Sigmoid colon (tissue), 7 donors: Measurements from ENCODE around the gene LYPD3. TPM values are rescaled to one million over a fixed set of nuclear protein-coding genes. Genes with fewer than 3 reads are reported as not detected.
"Not testable (repeated sequence)": the region's sequence is repeated elsewhere in the genome, so short reads cannot be mapped to it uniquely, and the experiment has no call there.

Experiments used
- DNase-seq: peaks from one replicate; pipeline ENCODE4 v3.0.0-alpha.2; 2019
- H3K27ac ChIP-seq, 4 donors: fragments of 200-600 bp; sonication (generic); one replicate each; pipeline ENCODE4 v1.5.1; 2016 to 2019; ENCODE audit warnings: mild to moderate bottlenecking in 1 of 4
- H3K27me3 ChIP-seq, 3 donors: fragments of 200-600 bp; sonication (generic); one replicate each; pipeline ENCODE4 v1.5.1; 2019; ENCODE audit warnings: mild to moderate bottlenecking in 1 of 3
- H3K36me3 ChIP-seq, 4 donors: fragments of 200-600 bp; sonication (generic); one replicate each; pipeline ENCODE4 v1.5.1; 2016 to 2019
- H3K4me1 ChIP-seq, 4 donors: fragments of 200-600 bp; sonication (generic); one replicate each; pipeline ENCODE4 v1.5.1; 2017 to 2019
- H3K4me3 ChIP-seq, 4 donors: fragments of 200-600 bp; sonication (generic); one replicate each; pipeline ENCODE4 v1.5.1; 2017 to 2019; ENCODE audit warnings: mild to moderate bottlenecking in 2 of 4, moderate library complexity in 1 of 4
- H3K9me3 ChIP-seq, 4 donors: fragments of 200-600 bp in 3 of 4; sonication (generic) in 3 of 4; one replicate each; pipeline versions ENCODE4 v1.5.1 to v1.6.1; 2013 to 2019
- EP300 ChIP-seq, 4 donors: sonication (generic); formaldehyde crosslinking; IDR thresholded peaks; one replicate each; pipeline ENCODE4 v1.6.1; 2017; ENCODE audit warnings: antibody characterized with exemption in 4 of 4
- POLR2A ChIP-seq, 2 donors: fragments of 450-650 bp; IDR thresholded peaks; one replicate each; pipeline ENCODE4 v1.6.1; 2016; ENCODE audit warnings: antibody characterized with exemption in 2 of 2, mild to moderate bottlenecking in 2 of 2, moderate library complexity in 2 of 2
- POLR2AphosphoS5 ChIP-seq, 4 donors: sonication (generic); formaldehyde crosslinking; IDR thresholded peaks; one replicate each; pipeline ENCODE4 v1.6.1; 2017; ENCODE audit warnings: antibody characterized with exemption in 4 of 4
- WGBS, 2 donors: extraction: QIAGEN DNeasy Blood & Tissue Kit; methylation state at CpG; one replicate each; pipeline ENCODE4 v1.1.7; 2013; 5-methylcytosine and 5-hydroxymethylcytosine counted together
- intact Hi-C: fragments of 100-400 bp; cut with DNase I; formaldehyde crosslinking; loops from one replicate; pipeline ENCODE4 v1.15.1; 2023
- polyA plus RNA-seq, 3 donors: library from polyadenylated mRNA; stranded (reverse); fragments of 200-250 nt; gene quantifications; one replicate each; pipeline ENCODE4 v1.2.3, GENCODE V29; 2013
- total RNA-seq, 4 donors: library from RNA; depleted of rRNA; stranded (reverse); fragments of >200 nt; gene quantifications; one replicate each; pipeline ENCODE4 v1.1.0, GENCODE V29; 2016
- TF ChIP-seq, protein P1 (sequence below), 4 experiments: fragments of 450-650 bp in 3 of 4; fragments of 200-600 bp in 1 of 4; IDR thresholded peaks; one replicate each; pipeline ENCODE4 v1.5.1; 2016 to 2019; ENCODE audit warnings: antibody characterized with exemption in 4 of 4, mild to moderate bottlenecking in 3 of 4, moderate library complexity in 2 of 4
- donor health status: healthy with polysubstance abuse.
- donor health status: Bipolar disorder and iron deficiency.
- donor health status: healthy.

LYPD3 gene
- total and polyA plus RNA-seq, 7 donors = 0.46 to 1.8 (median 1.4) TPM; not detected in 1

DNA sequence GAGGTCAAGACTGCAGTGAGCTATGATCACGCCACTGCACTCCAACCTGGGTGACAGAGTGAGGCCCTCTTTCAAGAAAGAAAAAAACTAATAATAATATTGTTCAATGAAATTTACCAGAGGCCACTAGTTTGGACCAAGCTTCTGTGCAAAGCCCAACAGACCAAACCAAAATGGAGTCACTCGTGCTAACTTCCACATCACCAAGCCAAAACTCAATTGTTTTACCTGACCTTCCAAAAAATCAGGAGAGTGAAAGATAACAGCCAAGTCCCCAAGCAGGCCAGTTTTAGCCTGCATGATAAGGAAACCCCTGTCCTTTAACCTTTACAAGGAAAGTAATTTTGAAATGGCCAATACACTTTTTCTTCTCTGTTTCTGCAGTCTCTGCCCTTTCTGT, 20.0 kb downstream of the LYPD3 start:
- H3K27ac ChIP-seq = no peak overlapping the region
- no peak overlapping the region for H3K4me3 ChIP-seq
- H3K36me3 ChIP-seq = no peaks in the 10 kb centered on the region
- no peaks in the 10 kb centered on the region for H3K27me3 ChIP-seq
- no peaks in the 10 kb centered on the region for H3K9me3 ChIP-seq
- no peak for DNase-seq
- H3K4me1 ChIP-seq = peaks cover 0 to 3% (median 0%) of the 10 kb centered on the region in 4 donors
- TF ChIP-seq, protein P1, sequence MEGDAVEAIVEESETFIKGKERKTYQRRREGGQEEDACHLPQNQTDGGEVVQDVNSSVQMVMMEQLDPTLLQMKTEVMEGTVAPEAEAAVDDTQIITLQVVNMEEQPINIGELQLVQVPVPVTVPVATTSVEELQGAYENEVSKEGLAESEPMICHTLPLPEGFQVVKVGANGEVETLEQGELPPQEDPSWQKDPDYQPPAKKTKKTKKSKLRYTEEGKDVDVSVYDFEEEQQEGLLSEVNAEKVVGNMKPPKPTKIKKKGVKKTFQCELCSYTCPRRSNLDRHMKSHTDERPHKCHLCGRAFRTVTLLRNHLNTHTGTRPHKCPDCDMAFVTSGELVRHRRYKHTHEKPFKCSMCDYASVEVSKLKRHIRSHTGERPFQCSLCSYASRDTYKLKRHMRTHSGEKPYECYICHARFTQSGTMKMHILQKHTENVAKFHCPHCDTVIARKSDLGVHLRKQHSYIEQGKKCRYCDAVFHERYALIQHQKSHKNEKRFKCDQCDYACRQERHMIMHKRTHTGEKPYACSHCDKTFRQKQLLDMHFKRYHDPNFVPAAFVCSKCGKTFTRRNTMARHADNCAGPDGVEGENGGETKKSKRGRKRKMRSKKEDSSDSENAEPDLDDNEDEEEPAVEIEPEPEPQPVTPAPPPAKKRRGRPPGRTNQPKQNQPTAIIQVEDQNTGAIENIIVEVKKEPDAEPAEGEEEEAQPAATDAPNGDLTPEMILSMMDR (IDR thresholded peaks at IDR 0.05) = no peak
- TF ChIP-seq POLR2AphosphoS5 (IDR thresholded peaks at IDR 0.05) = no peak
- no peak for TF ChIP-seq EP300 (IDR thresholded peaks at IDR 0.05)
- TF ChIP-seq POLR2A (IDR thresholded peaks at IDR 0.05) = no peak
- 93 to 97% methylated on average over 2 of the region's 2 CpGs for WGBS, 2 donors
- intact Hi-C loops = loop anchor here (5.0 kb wide), 2 partner anchors 57 to 212 kb away; partner anchors contain the start of gene PHLDB3

DNA sequence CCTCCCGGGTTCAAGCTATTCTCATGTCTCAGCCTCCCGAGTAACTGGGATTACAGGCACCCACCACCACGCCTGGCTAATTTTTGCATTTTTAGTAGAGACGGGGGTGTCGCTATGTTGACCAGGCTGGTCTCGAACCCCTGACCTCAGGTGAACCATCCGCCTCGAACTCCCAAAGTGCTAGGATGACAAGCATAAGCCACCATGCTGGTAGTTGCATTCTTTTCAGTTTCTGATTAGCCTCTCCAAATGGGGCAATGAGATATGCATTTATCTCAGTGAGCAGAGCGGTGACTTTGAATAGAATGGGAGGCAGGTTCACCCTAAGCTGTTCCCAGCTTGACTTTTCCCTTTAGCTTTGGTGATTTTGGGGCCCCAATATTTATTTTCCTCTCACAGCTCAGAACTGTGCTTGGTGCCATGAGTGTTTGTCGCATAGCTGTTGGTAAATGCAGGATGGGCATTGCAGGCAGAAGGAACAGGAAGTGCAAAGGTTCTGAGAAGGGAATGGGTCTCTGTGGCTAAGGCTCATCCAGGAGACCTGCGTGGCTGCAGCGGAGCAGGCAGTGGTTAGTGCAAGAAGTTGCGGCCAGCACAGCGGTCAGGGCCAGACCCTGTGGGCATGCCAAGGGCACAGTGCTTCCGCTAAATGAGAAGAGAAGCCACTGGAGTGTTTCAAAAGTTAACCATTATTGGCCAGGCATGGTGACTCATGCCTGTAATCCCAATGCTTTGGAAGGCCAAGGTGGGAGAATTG, 20.7 kb downstream of the LYPD3 start:
- Histone ChIP-seq H3K4me1 (peaks cover 0 to 3% (median 0%) of the 10 kb centered on the region in 4 donors), H3K27ac (no peak overlapping the region), H3K4me3 (no peak overlapping the region), H3K27me3 (no peaks in the 10 kb centered on the region), H3K36me3 (no peaks in the 10 kb centered on the region), H3K9me3 (no peaks in the 10 kb centered on the region)
- 92 to 93% methylated on average over 15 of the region's 15 CpGs for WGBS, 2 donors
- TF ChIP-seq EP300 (IDR thresholded peaks at IDR 0.05) = no peak
- TF ChIP-seq, protein P1 (IDR thresholded peaks at IDR 0.05) = no peak
- no peak for TF ChIP-seq POLR2AphosphoS5 (IDR thresholded peaks at IDR 0.05)
- no peak for TF ChIP-seq POLR2A (IDR thresholded peaks at IDR 0.05)
- intact Hi-C loops = loop anchor here (5.0 kb wide), 2 partner anchors 58 to 213 kb away; partner anchors contain the start of gene PHLDB3
- DNase-seq = no peak

GRCh38 chr19:43444091-43444490, 21.3 kb downstream of the LYPD3 start:
- H3K4me1 ChIP-seq, H3K4me3 ChIP-seq, H3K9me3 ChIP-seq, H3K27me3 ChIP-seq, DNase-seq, H3K27ac ChIP-seq, H3K36me3 ChIP-seq, intact Hi-C loops: not testable (repeated sequence)
- 94% methylated on average over 9 of the region's 9 CpGs for WGBS, 2 donors

GRCh38 chr19:43441716-43442115, 23.7 kb downstream of the LYPD3 start:
- DNase-seq = no peak
- Histone ChIP-seq H3K27me3 (no peaks in the 10 kb centered on the region), H3K4me3 (no peak overlapping the region), H3K36me3 (no peaks in the 10 kb centered on the region), H3K9me3 (no peaks in the 10 kb centered on the region), H3K27ac (no peak overlapping the region), H3K4me1 (no peaks in the 10 kb centered on the region)
- intact Hi-C loops = no loop called here
- WGBS, 2 donors = 79 to 80% methylated on average over 3 of the region's 3 CpGs
- no peak for TF ChIP-seq POLR2A (IDR thresholded peaks at IDR 0.05)
- no peak for TF ChIP-seq POLR2AphosphoS5 (IDR thresholded peaks at IDR 0.05)
- TF ChIP-seq EP300 (IDR thresholded peaks at IDR 0.05) = no peak
- TF ChIP-seq, protein P1 (IDR thresholded peaks at IDR 0.05) = no peak

DNA sequence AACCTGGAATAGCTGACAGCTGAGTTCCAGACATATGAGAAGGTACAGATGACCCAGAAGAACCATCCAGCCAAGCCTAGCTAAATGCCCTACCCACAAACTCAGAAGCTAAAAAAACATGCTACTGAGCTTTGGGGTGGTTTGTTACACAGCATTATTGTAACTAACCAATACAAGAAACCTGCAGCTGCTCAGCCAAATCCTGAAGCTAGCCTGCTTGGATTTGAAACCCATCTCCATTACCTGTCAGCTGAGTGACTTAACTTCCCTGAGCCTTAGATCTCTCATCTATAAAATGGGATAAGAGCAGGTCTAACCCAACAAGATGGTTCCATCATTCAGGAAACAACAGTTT, 25.7 kb downstream of the LYPD3 start:
- Histone ChIP-seq H3K27me3 (no peaks in the 10 kb centered on the region), H3K4me1 (no peaks in the 10 kb centered on the region), H3K4me3 (no peak overlapping the region), H3K36me3 (no peaks in the 10 kb centered on the region), H3K9me3 (no peaks in the 10 kb centered on the region), H3K27ac (no peak overlapping the region)
- no peak for DNase-seq
- TF ChIP-seq, protein P1 (IDR thresholded peaks at IDR 0.05) = no peak
- no peak for TF ChIP-seq EP300 (IDR thresholded peaks at IDR 0.05)
- TF ChIP-seq POLR2A (IDR thresholded peaks at IDR 0.05) = no peak
- intact Hi-C loops = no loop called here
